C4-2B (cell line): Measurements from ENCODE around the gene AHDC1.

Source experiments
- ZFX ChIP-seq: fragments of 450-650 bp; IDR thresholded peaks from 2 replicates; pipeline ENCODE4 v1.6.1; 2017
- TF ChIP-seq, protein P1 (sequence below): fragments of 450-650 bp; conservative IDR thresholded peaks from 2 replicates; pipeline ENCODE4 v1.5.1; 2017; ENCODE audit warnings: mild to moderate bottlenecking

DNA sequence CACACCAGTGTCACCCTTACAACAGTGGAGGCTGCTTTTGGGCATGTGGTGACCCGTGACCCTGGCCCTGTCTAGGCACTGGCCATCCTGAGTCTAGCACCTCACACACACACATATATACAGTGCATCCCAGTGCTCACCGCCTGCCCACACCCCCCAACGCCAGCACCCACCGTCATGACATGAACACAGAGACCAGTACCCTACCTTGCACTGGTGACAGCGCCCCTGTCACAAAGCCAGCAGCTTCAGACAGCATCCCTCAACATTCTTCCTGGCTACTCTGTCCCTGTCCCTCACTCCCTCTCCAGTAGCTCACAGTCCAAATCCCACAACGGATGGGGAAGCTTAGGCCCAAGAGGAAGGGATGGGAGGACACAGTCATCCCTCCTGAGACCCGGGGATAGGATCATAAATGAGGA lies 27.1 kb downstream of the AHDC1 start:
- TF ChIP-seq, protein P1, sequence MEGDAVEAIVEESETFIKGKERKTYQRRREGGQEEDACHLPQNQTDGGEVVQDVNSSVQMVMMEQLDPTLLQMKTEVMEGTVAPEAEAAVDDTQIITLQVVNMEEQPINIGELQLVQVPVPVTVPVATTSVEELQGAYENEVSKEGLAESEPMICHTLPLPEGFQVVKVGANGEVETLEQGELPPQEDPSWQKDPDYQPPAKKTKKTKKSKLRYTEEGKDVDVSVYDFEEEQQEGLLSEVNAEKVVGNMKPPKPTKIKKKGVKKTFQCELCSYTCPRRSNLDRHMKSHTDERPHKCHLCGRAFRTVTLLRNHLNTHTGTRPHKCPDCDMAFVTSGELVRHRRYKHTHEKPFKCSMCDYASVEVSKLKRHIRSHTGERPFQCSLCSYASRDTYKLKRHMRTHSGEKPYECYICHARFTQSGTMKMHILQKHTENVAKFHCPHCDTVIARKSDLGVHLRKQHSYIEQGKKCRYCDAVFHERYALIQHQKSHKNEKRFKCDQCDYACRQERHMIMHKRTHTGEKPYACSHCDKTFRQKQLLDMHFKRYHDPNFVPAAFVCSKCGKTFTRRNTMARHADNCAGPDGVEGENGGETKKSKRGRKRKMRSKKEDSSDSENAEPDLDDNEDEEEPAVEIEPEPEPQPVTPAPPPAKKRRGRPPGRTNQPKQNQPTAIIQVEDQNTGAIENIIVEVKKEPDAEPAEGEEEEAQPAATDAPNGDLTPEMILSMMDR, result no peak
- no peak for TF ChIP-seq ZFX
